Peyer's patch (tissue), 4 donors: ENCODE measurements around the gene NEUROD1.

Source experiments
- POLR2A ChIP-seq, 2 donors: fragments of 450-650 bp; IDR thresholded peaks; one replicate each; pipeline ENCODE4 v1.5.1; 2017; ENCODE audit warnings: antibody characterized with exemption in 2 of 2, mild to moderate bottlenecking in 2 of 2, moderate library complexity in 2 of 2
- TF ChIP-seq, protein P1 (sequence below), 6 experiments: fragments of 450-650 bp in 4 of 6; fragments of 200-600 bp in 2 of 6; sonication (generic) in 1 of 6; IDR thresholded peaks; one replicate each; pipeline ENCODE4 v1.5.1; 2017 to 2019; ENCODE audit warnings: antibody characterized with exemption in 6 of 6, mild to moderate bottlenecking in 3 of 6, moderate library complexity in 1 of 6

GRCh38 chr2:181725476-181725875 is 45.2 kb upstream of the NEUROD1 start:
- TF ChIP-seq, protein P1, sequence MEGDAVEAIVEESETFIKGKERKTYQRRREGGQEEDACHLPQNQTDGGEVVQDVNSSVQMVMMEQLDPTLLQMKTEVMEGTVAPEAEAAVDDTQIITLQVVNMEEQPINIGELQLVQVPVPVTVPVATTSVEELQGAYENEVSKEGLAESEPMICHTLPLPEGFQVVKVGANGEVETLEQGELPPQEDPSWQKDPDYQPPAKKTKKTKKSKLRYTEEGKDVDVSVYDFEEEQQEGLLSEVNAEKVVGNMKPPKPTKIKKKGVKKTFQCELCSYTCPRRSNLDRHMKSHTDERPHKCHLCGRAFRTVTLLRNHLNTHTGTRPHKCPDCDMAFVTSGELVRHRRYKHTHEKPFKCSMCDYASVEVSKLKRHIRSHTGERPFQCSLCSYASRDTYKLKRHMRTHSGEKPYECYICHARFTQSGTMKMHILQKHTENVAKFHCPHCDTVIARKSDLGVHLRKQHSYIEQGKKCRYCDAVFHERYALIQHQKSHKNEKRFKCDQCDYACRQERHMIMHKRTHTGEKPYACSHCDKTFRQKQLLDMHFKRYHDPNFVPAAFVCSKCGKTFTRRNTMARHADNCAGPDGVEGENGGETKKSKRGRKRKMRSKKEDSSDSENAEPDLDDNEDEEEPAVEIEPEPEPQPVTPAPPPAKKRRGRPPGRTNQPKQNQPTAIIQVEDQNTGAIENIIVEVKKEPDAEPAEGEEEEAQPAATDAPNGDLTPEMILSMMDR (IDR thresholded peaks at IDR 0.05): no peak
- no peak for TF ChIP-seq POLR2A (IDR thresholded peaks at IDR 0.05)
